NCI-H2029 treated with DMSO at 0.1 percent for 48 hours (cell line): ENCODE results near the gene MSX1.

ENCODE experiments used
- DNase-seq: peaks from one replicate; lab custom pipeline; 2025; lab: John Stamatoyannopoulos, UW

MSX1 gene

DNA sequence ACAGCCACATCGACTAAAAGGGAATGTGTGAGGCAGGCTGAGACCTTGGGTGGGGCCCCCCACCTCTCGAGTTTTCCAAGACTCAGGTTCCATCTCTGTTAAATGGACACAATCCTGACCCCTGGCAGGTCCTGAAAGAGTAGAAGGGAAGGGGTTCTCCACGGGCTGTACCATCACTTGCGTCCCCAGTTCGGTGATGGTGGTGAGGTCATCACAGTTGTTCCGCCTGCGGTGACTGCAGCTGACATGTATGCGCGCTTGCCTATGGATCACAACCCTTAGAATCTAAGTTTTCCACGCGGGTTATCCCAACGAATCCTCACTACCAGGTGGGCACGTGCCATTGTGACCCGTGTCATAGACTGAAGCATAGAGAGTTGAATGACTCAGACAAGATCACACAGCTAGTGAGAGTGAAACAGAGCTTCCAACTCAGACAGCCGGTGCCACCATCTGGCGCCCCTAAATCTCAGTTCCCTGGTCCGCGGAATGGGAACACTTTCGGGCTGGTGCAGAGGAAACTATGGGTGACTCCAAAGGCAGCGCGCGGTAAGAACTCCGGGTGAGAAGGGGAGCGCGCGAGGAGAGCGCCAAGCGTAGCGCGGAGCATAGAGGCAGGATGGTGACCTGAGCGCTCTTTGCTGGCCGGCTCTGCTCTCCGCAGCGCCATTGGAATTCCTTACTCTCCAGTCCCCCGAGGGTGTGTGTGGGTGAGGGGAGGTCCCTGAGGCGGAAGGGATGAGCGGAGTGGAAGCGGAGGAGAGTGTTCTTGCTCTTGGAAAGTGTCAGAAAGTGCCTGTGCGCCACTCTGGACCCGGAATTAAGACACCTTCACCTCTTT, 10.5 kb downstream of the MSX1 start:
- no peak for DNase-seq

GRCh38 chr4:4870576-4871241, 11.2 kb downstream of the MSX1 start:
- DNase-seq, result no peak

- DNase-seq, result no peak
Observed at GRCh38 chr4:4871242-4871572, 11.7 kb downstream of the MSX1 start.

- no peak for DNase-seq
Observed at GRCh38 chr4:4871573-4872313, 12.3 kb downstream of the MSX1 start.

DNA sequence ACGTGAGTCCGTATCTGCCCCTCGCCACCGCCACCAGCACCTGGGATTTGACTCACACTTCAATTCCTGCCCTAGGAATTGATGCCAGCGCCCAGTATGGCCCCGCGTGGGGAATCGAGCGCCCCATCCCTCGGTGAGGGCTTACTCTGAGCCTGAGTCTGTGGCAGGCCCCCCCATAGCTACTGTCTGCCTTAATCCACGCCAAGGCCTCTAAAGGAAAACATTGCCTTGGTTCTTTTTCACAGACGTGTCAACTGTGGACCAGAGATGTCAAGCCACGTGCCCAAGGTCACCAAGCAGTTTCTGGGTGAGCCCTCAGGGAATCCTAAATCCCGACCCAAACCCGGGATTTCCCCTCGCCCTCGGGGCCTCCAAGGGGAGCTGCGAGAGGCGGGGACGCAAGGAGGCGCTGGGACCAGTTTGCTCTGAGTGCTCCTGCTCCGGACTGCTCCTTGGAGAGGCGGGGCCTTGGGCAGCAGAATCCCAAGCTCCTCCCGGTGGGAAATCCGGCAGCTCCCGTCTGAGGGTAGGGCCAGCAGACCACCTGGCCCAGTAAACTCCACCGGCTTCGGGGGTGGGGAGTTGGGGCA, 12.9 kb downstream of the MSX1 start:
- no peak for DNase-seq

DNA sequence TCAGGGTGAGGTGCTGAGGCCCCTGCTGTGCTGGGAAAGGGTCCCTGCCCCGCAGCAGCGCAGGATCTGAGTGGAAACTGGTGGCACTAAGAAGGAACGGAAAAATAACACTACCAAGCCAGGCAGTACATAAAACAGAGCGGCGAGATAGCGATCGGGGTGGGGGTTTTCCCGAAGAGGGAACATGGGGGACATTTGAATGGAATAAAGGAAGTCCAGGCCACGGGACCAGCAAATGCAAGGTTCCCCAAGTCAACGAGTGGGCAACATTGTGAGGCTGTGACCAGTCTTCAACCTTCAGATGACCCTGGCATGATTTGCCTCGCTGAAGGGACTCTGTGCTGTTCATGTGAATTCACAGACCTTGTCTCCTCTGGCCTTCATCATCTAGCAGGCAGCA, 13.7 kb downstream of the MSX1 start:
- no peak for DNase-seq

DNA sequence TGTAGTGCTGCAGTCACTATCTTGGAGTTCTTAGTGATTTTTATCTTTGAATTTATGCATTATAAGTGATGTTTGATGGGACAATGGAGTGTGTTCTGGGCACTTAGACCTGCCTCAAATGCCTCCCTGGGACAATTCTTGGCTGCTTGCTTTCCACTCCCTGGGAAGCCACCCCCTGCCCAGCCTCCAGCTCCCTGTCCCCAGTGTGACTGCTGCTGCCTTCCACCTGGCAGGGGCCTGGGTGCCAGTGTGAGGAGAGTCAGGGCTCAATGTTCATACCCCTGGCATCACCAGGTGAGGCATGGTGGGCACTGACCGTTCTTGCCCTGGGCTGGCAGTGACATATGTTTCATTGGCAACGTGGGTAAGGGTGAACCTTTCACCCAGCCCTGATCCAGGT, 14.8 kb downstream of the MSX1 start:
- no peak for DNase-seq

GRCh38 chr4:4875147-4875546, 15.7 kb downstream of the MSX1 start:
- no peak for DNase-seq

DNA sequence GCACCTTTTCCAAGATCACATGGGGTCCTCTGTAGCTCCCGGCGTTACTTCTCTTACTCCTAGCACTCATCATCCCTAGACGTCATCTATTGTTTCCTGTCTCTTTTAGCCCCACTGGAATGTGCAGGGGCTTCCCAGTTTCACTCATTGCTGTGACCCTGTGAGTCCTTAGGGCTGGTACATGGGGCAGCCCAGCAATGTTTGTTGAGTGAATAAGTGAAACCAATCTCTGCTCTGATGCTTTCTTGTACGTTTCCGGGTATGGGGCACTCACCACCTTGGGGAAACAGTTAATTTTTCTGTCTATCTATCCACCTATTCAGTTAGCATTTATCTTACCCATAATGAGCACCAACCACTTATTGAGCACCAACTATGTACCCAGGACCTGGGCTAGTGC, 16.1 kb downstream of the MSX1 start:
- no peak for DNase-seq

- DNase-seq, result no peak
Observed at GRCh38 chr4:4876945-4877661, 17.6 kb downstream of the MSX1 start.

DNA sequence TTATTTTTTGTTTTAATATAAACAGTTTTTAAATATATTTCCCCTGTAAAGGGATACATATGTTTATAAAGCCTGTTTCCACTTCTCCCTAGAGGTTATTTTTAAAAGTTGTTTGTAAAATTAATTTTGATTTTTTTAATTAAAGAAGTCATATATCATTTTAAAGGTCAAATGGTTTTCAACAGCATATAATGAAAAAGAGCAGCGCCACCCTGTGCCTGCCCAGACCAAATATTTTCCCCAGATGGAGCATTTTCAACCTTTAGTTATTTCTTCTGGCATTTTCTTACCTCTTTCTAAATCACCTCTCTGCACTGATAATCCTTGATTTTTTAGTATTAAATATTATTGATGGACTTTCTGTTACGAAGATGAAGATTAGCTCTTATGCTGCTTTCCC, 21.0 kb downstream of the MSX1 start:
- DNase-seq, result no peak

- DNase-seq, result no peak
Observed at GRCh38 chr4:4881432-4881831, 22.0 kb downstream of the MSX1 start.

DNA sequence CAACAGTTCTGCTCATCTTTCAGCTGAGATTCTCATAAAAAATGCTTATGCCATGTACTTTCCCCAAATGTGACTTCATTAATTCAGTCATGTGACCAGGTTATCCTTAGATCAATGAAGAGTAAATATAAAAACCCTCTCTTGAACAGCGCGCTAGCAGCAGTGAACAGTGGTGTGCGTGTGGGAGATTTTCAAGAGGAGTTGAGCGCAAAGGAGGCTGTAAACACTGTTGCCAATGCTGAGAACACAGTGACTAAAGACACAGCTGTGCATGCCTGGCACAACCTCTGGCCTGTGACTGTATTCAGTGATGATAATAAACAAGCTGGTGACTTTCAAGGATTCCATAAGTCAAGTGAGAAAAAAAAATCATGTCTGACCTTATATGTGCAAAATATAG, 25.1 kb downstream of the MSX1 start:
- no peak for DNase-seq

DNA sequence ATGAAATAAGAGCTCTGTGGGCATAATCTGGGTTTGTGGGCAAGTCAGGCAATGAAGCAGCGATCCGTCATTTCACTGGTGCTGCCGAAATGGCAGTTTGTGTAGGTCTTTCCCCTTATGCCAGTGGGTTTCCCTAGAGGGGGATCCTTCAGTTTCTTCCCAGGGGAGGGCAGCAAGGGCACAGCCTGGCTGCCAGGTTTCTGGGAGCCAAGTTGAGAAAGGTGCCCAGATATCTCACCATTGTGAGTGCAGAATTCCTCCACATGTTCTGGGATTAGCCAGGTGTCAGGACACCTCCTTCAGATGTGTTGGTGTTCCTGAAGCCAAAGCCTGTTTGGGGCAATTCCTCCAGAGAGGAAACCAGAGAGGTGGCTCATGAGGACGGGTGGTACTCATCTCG, 28.0 kb downstream of the MSX1 start:
- no peak for DNase-seq

DNA sequence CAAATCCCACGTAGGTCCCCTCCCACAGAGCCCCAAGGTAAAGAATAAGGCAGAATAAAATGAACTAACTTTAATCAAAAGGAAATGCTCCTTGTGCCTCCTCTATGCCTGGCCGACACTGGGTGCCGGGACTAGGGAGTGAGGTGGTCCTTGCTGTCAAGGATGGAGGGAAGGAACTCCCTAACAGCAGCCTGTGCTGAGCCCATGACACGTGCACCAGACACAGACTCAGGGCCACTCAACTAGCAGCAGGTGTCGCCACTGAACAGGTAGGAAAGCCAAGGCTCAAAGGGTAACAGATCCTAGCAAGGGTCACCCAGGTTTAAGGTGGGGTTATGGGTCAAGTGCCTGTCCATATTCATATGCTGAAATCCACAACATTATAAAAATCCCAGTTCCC, 29.2 kb downstream of the MSX1 start:
- no peak for DNase-seq

DNA sequence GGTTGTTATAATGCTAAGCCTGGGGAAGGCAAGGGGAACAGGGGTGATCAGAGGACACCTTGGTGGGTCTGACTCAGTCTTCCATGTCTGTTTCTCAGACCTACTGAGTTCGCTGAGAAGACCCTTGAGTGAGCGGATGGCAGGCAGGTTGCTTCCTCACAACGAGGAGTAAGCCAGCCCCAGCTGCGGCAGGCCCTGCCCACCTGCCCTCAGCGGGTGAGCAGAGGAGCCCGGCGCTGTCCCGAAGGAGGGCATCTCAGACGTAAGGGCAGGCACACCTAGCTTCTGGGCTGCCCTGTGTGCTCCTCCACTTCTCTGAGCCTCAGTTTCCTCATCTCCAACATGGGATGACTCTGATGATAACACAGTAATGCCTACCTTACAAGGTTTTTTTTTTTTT, 30.3 kb downstream of the MSX1 start:
- DNase-seq, result no peak

- DNase-seq, result no peak
Observed at GRCh38 chr4:4890574-4891255, 31.2 kb downstream of the MSX1 start.

- no peak for DNase-seq
Observed at GRCh38 chr4:4893721-4894120, 34.3 kb downstream of the MSX1 start.

GRCh38 chr4:4899202-4899925, 39.9 kb downstream of the MSX1 start:
- DNase-seq, result no peak

DNA sequence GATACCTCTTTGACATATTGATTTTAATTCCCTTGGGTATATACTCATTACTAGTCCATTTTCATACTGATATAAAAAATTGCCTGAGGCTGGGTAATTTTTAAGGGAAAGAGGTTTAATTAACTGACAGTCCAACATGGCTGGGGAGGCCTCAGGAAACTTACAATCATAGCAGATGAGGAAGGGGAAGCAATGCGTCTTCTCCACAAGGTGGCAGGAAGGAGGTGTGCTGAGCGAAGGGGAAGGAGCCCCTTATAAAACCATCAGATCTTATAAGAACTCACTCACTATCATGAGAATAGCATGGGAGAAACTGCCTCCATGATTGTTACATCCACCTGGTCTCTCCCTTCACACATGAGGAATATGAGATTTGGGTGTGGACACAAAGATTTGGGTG, 42.4 kb downstream of the MSX1 start:
- no peak for DNase-seq

GRCh38 chr4:4912155-4912554, 52.7 kb downstream of the MSX1 start:
- no peak for DNase-seq
